HG03432 (cell line): ENCODE results near the gene CTTN.
"Not testable (repeated sequence)": the region's sequence is repeated elsewhere in the genome, so short reads cannot be mapped to it uniquely, and the experiment has no call there.

Experiments used
- ATAC-seq: cut with Tn5 transposase; IDR thresholded peaks from one replicate; pipeline ENCODE4 v1.9.1; 2021; ENCODE audit warnings: mild to moderate bottlenecking, moderate library complexity; ENCODE audit not compliant: unreplicated experiment

The CTTN gene

DNA sequence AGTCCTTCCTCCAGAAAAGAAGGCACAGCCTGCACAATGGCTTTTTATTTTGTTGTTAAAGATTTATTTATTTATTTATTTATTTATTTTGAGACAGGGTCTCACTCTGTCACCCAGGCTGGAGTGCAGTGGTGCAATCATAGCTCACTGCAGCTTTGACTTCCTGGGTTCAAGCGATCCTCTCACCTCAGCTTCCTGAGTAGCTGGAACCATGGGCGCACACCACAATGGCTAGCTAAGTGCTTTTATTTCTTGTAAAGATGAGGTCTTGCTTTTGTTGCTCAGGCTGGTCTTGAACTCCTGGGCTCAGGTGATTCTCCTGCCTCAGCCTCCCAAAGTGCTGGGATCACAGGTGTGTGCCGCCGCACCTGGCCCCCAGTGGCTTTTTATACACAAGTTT is 10.0 kb downstream of the CTTN start:
- ATAC-seq, result not testable (repeated sequence)

DNA sequence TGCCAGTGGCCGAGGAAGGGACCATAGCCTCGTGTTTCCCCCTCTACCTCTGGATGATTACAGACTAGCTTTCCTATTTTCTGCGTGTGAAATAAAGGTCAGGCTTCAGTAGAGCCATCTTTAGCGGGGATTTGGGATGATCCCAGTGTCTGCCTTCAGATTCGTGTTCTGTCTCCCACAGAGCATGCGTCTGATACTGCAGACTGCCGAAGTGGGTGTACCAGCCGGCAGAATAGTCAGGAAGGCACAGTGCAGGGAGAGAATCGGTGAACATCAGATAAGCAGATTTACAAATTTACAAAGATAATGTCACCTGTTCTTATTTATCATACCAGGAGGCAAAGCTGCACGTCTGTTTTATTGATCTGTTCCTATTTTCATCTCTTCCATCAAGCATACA is 11.1 kb downstream of the CTTN start:
- no peak for ATAC-seq

DNA sequence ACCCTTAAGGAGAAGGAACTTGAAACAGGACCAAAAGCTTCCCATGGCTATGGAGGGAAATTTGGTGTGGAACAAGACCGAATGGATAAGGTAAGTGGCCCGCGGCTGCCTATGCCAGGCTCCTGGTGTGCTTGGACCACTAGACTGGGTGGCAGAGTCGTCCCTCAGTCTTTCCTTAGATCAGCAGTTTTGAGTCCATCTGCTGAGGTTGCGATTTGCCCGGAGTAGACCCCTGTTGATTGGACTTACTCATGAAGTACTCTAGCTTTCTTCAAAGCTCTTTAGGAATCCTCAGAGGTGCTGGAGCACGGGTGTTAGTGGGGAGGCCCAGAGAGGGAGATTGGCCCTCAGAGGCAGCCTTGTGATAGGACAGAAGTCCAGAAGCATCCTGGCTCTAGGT is 11.5 kb downstream of the CTTN start:
- ATAC-seq, result no peak

DNA sequence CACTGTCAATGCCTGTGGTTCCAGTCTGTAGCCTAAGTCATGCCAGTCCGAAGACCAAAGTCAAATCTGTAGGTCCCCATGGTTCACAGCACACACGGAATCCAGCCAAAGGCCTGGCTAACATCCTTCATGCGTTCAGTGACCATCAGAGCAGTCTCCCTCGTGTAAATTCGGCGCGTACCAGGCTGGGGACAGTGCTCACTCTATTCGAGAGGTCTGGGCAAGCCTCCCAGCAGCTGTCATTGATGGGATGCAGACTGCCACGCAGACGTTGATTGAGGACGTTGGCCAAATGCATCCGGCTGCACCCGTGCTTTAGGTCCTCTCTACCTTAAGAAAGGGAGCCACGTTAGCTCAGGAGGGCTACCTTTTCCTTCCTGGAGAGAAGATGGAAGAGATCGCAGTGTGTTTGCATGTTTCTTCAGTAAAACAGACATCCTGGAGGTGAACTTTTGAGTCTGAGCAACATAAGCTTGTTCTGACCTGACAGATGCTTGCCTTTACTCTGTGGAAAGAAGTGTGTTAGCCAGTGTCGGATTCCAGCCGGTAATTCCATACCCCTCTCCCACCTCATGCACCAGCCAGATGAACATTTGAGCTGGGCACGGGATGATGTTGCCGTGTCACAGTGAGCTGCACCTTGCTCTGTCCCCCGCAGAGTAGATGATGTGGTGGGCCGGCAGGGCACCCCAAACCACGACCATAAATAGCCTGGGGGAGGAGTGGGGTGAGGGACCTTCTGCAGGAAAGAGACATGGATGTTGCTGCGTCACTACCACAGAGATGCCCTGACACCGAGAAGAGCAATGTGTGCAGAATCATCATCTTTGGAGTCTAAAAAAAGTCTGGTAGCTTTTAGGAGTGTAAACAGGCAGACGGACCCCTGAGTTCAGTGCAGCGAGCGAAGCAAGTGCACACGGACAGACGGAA is 12.2 kb downstream of the CTTN start:
- ATAC-seq, result no peak

- no peak for ATAC-seq
These were observed 13.6 kb downstream of the CTTN start for GRCh38 chr11:70411713-70412452.

GRCh38 chr11:70413151-70413550 is 14.8 kb downstream of the CTTN start:
- no peak for ATAC-seq

DNA sequence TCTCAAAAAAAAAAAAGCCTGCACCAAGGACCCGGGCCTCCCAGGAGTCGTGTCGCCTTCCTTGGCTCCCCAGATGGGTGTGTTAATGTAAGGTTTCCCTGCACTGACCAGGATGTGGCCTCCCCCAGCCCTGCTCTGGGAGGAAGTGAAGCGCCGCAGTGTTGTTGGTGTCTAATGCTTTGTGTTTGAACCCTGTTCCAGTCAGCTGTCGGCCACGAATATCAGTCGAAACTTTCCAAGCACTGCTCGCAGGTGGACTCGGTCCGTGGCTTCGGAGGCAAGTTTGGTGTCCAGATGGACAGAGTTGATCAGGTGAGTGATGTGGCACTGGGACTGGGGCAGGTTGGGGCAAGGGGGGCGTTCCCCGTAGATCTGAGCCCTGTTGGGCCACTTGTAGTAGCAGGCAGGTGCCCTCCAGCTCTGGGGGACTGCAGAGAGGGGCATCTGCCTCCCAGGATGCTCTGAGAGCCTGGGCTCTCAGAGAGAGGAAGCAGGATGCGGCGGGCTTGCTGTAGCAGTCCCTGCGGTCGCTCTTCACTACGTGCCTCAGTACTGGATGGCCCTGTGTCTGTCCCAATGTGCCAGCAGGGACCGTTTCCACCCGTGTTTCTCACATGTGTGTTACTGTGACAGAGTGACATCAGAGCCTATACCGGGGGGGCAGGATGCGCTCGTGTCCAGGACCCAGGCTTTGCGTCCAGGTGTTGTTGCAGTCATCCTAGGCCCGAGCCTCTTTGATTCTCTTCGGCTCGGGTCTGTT is 16.2 kb downstream of the CTTN start:
- no peak for ATAC-seq

- no peak for ATAC-seq
These were observed 16.9 kb downstream of the CTTN start for GRCh38 chr11:70415191-70415590.

- ATAC-seq, result no peak
These were observed 17.5 kb downstream of the CTTN start for GRCh38 chr11:70415642-70416395.

DNA sequence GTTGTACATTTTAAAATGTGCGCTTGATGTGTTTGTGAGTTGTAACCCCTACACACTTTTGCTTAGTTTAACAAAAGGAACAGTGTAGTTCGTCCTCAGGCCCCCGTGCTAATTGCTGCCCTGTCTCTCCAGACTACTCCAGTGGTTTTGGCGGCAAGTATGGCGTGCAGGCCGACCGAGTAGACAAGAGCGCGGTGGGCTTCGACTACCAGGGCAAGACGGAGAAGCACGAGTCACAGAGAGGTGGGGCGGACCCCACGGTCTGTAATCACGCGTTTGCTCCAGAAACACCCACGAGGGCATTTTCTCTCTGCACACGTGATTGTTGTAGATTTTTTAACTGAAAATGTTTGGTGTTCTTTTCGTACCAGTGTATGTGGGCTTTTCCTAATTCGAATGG is 18.6 kb downstream of the CTTN start:
- no peak for ATAC-seq

- no peak for ATAC-seq
These were observed 19.8 kb downstream of the CTTN start for GRCh38 chr11:70418130-70418529.

DNA sequence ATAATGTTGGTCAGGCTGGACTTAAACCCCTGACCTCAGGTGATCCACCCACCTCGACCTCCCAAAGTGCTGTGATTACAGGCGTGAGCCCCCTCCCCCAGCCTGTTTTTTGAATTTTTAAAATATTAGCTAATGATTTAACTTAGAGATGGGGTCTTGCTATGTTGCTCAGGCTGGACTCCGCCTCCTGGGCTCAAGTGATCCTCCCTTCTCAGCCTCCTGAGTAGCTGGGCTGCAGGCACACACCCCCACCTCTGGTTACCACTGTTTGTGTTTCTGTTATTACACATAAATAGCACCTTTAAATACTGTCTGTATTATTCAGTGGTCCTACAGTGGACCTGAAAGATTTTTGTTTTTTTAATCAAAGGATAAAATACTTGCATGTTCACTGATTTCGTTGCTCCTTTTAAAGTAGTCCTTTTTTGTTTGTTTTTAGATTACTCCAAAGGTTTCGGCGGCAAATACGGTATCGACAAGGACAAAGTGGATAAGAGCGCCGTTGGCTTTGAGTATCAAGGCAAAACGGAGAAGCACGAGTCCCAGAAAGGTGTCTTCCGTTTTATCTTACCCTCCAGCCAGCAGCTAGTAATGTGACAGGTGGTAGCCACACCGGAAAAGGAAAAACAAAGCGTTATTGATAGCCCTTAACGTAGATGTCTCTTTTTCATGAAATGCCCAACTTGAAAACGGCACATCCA is 21.1 kb downstream of the CTTN start:
- ATAC-seq, result no peak

DNA sequence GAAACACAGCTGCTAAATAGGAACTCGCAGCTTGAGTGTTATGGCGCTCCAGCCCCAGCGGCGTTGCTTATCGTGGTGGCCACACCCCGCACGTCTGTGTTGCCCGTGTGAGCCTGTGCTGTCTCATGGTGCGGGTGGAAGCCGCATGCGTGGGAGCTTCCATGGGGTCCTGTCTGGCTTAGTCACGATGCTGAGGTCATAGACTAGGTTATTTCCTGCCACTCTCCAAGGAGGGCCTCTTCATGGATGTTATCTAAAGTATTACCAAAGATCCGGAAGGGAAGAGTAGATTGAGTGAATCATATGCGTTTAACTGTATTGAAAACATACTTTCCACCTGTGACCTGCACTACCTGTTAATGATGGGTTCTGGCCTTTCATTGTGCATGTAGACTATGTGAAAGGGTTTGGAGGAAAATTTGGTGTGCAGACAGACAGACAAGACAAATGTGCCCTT is 21.7 kb downstream of the CTTN start:
- no peak for ATAC-seq

GRCh38 chr11:70420496-70420895 is 22.2 kb downstream of the CTTN start:
- ATAC-seq, result no peak

- ATAC-seq, result no peak
These were observed 22.8 kb downstream of the CTTN start for GRCh38 chr11:70421123-70421522.

DNA sequence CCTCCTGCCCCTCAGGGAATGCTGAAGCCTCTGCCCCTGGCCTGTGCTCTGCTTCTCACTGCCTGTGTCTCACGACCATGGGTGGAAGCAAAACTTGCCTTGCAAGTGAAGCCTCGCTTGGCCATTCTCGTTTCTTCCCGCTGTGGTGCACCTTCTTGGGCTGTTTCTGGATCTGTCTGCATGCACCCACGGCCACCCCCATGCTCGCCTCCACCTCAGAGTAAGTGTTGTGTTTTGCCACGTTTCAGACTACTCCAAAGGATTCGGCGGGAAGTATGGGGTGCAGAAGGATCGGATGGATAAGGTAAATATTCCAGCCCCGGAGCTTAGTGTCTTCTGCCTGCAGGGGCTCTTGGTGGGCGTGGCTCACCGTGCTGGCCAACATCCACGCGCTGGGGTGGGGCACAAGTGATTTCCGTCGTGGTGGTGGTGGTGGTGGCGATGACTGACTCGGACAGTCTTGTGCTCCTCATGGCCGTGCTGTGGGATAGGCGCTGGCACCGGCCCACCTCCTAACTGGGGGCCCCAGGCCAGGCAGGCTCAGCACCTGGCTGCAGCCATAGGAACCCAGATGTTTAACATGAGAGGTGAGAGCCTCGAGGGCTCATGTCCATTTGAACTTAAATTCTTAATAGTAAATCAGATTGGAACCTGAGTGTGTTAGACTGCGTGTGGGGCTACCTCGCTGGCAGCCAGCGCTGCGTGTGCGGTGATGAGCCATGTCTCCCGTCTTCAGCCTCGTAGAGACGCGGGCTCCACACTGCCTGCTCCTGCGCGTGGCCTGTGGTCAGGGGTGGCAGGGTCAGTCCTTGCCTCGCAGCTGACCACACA is 24.6 kb downstream of the CTTN start:
- ATAC-seq, result no peak

- ATAC-seq, result no peak
These were observed 25.5 kb downstream of the CTTN start for GRCh38 chr11:70423523-70424505.

GRCh38 chr11:70424765-70425344 is 26.5 kb downstream of the CTTN start:
- ATAC-seq, result no peak
